Measurements from ENCODE around the gene WIPF1.

Gene WIPF1

GRCh38 chr2:174510583-174511189 lies 86.9 kb downstream of the WIPF1 start (continued):
- peak; percentile 93 for TF ChIP-seq ZNF280D (tag by site-specific recombination; IDR thresholded peaks at IDR 0.05)
- TF ChIP-seq GFI1B (tag by site-specific recombination; IDR thresholded peaks at IDR 0.05), result no peak
- TF ChIP-seq ZBTB10 (tag by site-specific recombination; IDR thresholded peaks at IDR 0.05), result no peak
- TF ChIP-seq ZNF175 (tag by site-specific recombination; IDR thresholded peaks at IDR 0.05), result no peak
- TF ChIP-seq TRIM28 (IDR thresholded peaks at IDR 0.05; ENCODE audit: borderline replicate concordance, low read length), result peak; percentile 99
- no peak for TF ChIP-seq ZNF513 (tag by site-specific recombination; IDR thresholded peaks at IDR 0.05)
- no peak for TF ChIP-seq TCF7L2 (IDR thresholded peaks at IDR 0.05; ENCODE audit: borderline replicate concordance, low read depth, low read length)
- TF ChIP-seq AEBP2 (tag by site-specific recombination; IDR thresholded peaks at IDR 0.05; ENCODE audit: borderline replicate concordance), result no peak
- TF ChIP-seq HOXD13 (CRISPR knock-in tag; IDR thresholded peaks at IDR 0.05; ENCODE audit: borderline replicate concordance), result no peak
